Osteoblast (primary cell): ENCODE results near the gene NCAM2. TPM values are rescaled to one million over a fixed set of nuclear protein-coding genes. Genes with fewer than 3 reads are reported as not detected.

ENCODE experiments used
- DNase-seq: peaks from one replicate; pipeline ENCODE4 v3.0.0; 2011; ENCODE audit warnings: low spot score, mixed read lengths; ENCODE audit not compliant: insufficient read length; ENCODE audit errors: missing footprints
- H2AFZ ChIP-seq: 2 replicates; pipeline ENCODE4 v1.6.0; 2011; ENCODE audit warnings: mild to moderate bottlenecking, low read length
- H3K27ac ChIP-seq: 2 replicates; pipeline ENCODE4 v1.5.1; 2011; ENCODE audit warnings: mild to moderate bottlenecking, low read depth, low read length, moderate library complexity
- H3K27me3 ChIP-seq: 2 replicates; pipeline ENCODE4 v1.6.0; 2012; ENCODE audit warnings: mild to moderate bottlenecking, control low read depth, inconsistent platforms, low read length, moderate library complexity; ENCODE audit not compliant: insufficient read depth
- H3K36me3 ChIP-seq: 2 replicates; pipeline ENCODE4 v1.5.1; 2011; ENCODE audit warnings: mild to moderate bottlenecking, low read length, control low read depth, moderate library complexity; ENCODE audit not compliant: insufficient read depth
- H3K4me1 ChIP-seq: 2 replicates; pipeline ENCODE4 v1.5.1; 2011; ENCODE audit warnings: mild to moderate bottlenecking, low read length, control low read depth, moderate library complexity; ENCODE audit not compliant: insufficient read depth
- H3K4me2 ChIP-seq: 2 replicates; pipeline ENCODE4 v1.6.0; 2011; ENCODE audit warnings: mild to moderate bottlenecking, low read length; ENCODE audit not compliant: insufficient read depth
- H3K4me3 ChIP-seq: fragments of 200-600 bp; sonication (generic); 3 replicates; pipeline ENCODE4 v1.5.1; 2012; ENCODE audit warnings: mild to moderate bottlenecking, low read length, inconsistent platforms; ENCODE audit not compliant: insufficient read depth
- H3K79me2 ChIP-seq: 2 replicates; pipeline ENCODE4 v1.6.0; 2012; ENCODE audit warnings: mild to moderate bottlenecking, low read length, control low read depth, inconsistent platforms; ENCODE audit not compliant: insufficient read depth
- H3K9me3 ChIP-seq: 2 replicates; pipeline ENCODE4 v1.5.1; 2011; ENCODE audit warnings: low read depth, low read length, control low read depth
- H4K20me1 ChIP-seq: 2 replicates; pipeline ENCODE4 v1.6.0; 2012; ENCODE audit warnings: mild to moderate bottlenecking, low read length, control low read depth; ENCODE audit not compliant: insufficient read depth
- CTCF ChIP-seq: IDR thresholded peaks from 2 replicates; pipeline ENCODE4 v1.5.1; 2011; ENCODE audit warnings: mild to moderate bottlenecking, low read depth, low read length, moderate library complexity; ENCODE audit errors: extremely low read depth
- total RNA-seq: library from RNA; depleted of rRNA; stranded (reverse); fragments of >200 nt; gene quantifications from 2 replicates; pipeline ENCODE4 v1.2.3, GENCODE V29; 2012

The NCAM2 gene
- total RNA-seq, 1 donor = 8.0 TPM

GRCh38 chr21:21163904-21164303, 165.7 kb downstream of the NCAM2 start:
- no peak overlapping the region for H3K4me2 ChIP-seq
- peak; percentile 46 for DNase-seq
- peaks cover 20% of the 10 kb centered on the region for H3K4me1 ChIP-seq
- H3K27ac ChIP-seq = no peak overlapping the region
- H3K4me3 ChIP-seq = no peak overlapping the region
- peak; percentile 69 for TF ChIP-seq CTCF
- no peaks in the 10 kb centered on the region for H3K79me2 ChIP-seq
- no peaks in the 10 kb centered on the region for H3K36me3 ChIP-seq
- no peak overlapping the region for H2AFZ ChIP-seq
- no peaks in the 10 kb centered on the region for H4K20me1 ChIP-seq
- H3K9me3 ChIP-seq = no peaks in the 10 kb centered on the region
- no peaks in the 10 kb centered on the region for H3K27me3 ChIP-seq

DNA sequence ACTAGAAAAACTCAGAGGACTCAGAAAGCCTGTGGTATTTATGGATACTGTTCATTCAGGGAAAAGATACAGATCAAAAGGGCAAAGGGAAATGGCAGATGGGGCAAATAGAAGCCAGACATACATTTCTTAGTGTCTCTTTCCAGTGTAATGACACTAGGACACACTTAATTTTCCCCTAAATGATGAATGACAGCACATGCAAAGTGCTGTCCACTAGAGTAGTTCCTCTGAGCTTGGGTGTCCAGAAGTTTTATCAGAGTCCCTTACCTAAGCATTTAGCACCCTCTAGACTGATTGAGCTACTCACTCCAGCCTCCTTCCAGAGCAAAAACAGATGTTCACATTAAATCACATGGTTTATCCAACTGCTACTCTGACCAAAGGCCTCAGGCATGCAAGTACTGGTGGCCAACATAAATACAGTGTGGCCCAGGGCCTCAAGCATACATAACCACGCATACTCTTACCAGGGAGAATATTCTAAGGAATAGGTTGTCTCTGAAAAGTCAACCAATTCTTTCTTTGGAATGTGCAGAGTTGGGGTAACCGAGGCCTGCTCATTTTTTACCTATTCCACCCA, 166.9 kb downstream of the NCAM2 start:
- H3K9me3 ChIP-seq = no peaks in the 10 kb centered on the region
- no peak overlapping the region for H3K4me3 ChIP-seq
- H3K27me3 ChIP-seq = no peaks in the 10 kb centered on the region
- no peak for TF ChIP-seq CTCF
- H3K36me3 ChIP-seq = no peaks in the 10 kb centered on the region
- peak overlapping the region; percentile 31 for H3K27ac ChIP-seq
- H4K20me1 ChIP-seq = no peaks in the 10 kb centered on the region
- no peak overlapping the region for H2AFZ ChIP-seq
- DNase-seq = peak; percentile 46
- peak overlapping the region; percentile 9 for H3K4me2 ChIP-seq
- peaks cover 20% of the 10 kb centered on the region for H3K4me1 ChIP-seq
- no peaks in the 10 kb centered on the region for H3K79me2 ChIP-seq

DNA sequence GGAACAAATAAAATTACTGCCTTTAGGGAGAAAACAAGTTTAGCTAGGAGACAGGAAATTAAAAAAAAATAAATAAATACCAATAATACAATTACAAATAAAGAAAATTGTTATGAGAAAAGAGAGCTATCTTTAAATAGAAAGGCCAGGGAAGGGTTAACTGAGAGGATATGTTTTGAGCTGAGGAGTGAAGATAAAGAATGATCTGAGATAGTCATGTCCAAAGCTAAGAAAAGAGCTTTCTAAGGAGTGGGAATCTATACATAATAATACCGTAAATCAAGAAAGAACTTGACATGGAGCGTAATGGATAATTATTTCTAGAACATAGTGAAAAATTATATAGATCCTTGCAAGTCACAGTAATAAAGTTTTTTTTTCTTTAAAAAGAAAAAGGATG, 176.5 kb downstream of the NCAM2 start:
- no peak for TF ChIP-seq CTCF
- Histone ChIP-seq H4K20me1 (no peaks in the 10 kb centered on the region), H3K27me3 (no peaks in the 10 kb centered on the region)

DNA sequence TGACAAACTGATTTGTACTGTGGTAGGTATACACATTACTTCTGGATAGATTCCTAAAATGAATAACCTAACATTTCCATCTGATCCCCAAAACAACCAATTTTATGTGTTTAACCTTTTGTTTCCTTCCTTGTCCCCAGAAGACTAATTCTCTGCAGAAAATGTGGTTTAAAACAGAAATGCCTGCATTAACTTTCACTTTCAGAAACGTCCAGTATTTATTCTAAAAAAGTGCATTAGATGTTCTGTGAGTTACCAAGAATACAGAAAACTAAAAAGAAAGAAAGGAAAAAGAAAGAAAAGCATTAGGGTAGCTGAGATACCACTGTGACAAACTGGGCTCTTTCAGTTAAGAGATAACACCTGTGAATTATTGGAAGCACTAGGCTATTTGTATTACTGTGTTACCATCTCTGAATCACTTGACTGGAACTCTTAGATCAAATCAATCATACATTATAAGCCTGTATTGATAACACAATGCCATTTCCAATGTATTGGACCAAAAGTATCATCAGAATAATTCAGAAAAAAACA, 177.7 kb downstream of the NCAM2 start:
- no peak for DNase-seq

More for the DNA sequence above, 176.5 kb downstream of the NCAM2 start:
- Histone ChIP-seq H3K79me2 (no peaks in the 10 kb centered on the region), H2AFZ (no peak overlapping the region), H3K27ac (no peak overlapping the region), H3K4me2 (no peak overlapping the region), H3K4me3 (no peak overlapping the region), H3K9me3 (no peaks in the 10 kb centered on the region), H3K36me3 (no peaks in the 10 kb centered on the region), H3K4me1 (no peaks in the 10 kb centered on the region)
- DNase-seq = no peak

More for the DNA sequence above, 177.7 kb downstream of the NCAM2 start:
- Histone ChIP-seq H3K9me3 (no peaks in the 10 kb centered on the region), H3K4me3 (peak overlapping the region; percentile 52), H3K36me3 (no peaks in the 10 kb centered on the region), H3K4me2 (peak overlapping the region; percentile 76), H3K27ac (no peak overlapping the region), H3K4me1 (no peaks in the 10 kb centered on the region), H4K20me1 (no peaks in the 10 kb centered on the region), H2AFZ (peak overlapping the region; percentile 74), H3K27me3 (no peaks in the 10 kb centered on the region), H3K79me2 (no peaks in the 10 kb centered on the region)
- TF ChIP-seq CTCF = no peak
